IMR-90 (cell line): ENCODE results near the gene NRAS. TPM values are rescaled to one million over a fixed set of nuclear protein-coding genes. Genes with fewer than 3 reads are reported as not detected.

Experiments used
- ELK1 ChIP-seq: fragments of 150-350 bp; IDR thresholded peaks from 2 replicates; pipeline ENCODE4 v1.6.1; 2016; ENCODE audit warnings: low read depth, mild to moderate bottlenecking, low read length, moderate library complexity, borderline replicate concordance
- RAD21 ChIP-seq: IDR thresholded peaks from 2 replicates; pipeline ENCODE4 v1.6.1; 2012; ENCODE audit warnings: low read length, improper control_type of control experiment
- RFX5 ChIP-seq: IDR thresholded peaks from 2 replicates; pipeline ENCODE4 v1.8.0; 2012; ENCODE audit warnings: low read depth, mild to moderate bottlenecking, low read length, moderate library complexity
- SMC3 ChIP-seq: fragments of 150-350 bp; IDR thresholded peaks from 2 replicates; pipeline ENCODE4 v1.6.1; 2016; ENCODE audit warnings: low read depth, mild to moderate bottlenecking, antibody characterized with exemption, low read length, moderate library complexity
- polyA plus RNA-seq, 3 experiments: library from polyadenylated mRNA; depleted of rRNA; stranded (reverse); fragments of >200 nt; gene quantifications; 2 replicates each; pipeline ENCODE4 v1.2.3, GENCODE V29; 2012; ENCODE audit warnings: low replicate concordance in 1 of 3
- total RNA-seq: library from RNA; depleted of rRNA; stranded (reverse); fragments of >200 nt; gene quantifications from 2 replicates; pipeline ENCODE4 v1.2.3, GENCODE V29; 2012

The NRAS gene
- total and polyA plus RNA-seq, 2 of the 4 experiments (the other 2 are of a cell fraction) = 27.4 to 85.9 TPM

- TF ChIP-seq RFX5 (no peak), ELK1 (no peak), RAD21 (no peak), SMC3 (no peak)
Observed at GRCh38 chr1:114764689-114765088, 48.1 kb upstream of the NRAS start (continued).
